Cardiac fibroblast (primary cell): ENCODE results near the gene DHRS2.

ENCODE experiments used
- DNase-seq, 2 donors: peaks; one replicate each; pipeline versions ENCODE4 v3.0.0 to v3.0.0-alpha.2; 2010; ENCODE audit warnings: low read depth in 2 of 2
- H3K4me3 ChIP-seq, 2 donors: replicated peaks in 1 of 2; 1 replicate in 1 of 2; 2 replicates in 1 of 2; pipeline ENCODE4 v1.5.1; 2011; ENCODE audit warnings: low read depth in 2 of 2, low read length in 2 of 2, mild to moderate bottlenecking in 2 of 2, moderate library complexity in 1 of 2
- TF ChIP-seq, protein P1 (sequence below): IDR thresholded peaks from one replicate; pipeline ENCODE4 v1.5.1; 2011; ENCODE audit warnings: low read depth, mild to moderate bottlenecking, low read length, inconsistent platforms

DHRS2 gene

GRCh38 chr14:23620177-23620702 is 15.9 kb upstream of the DHRS2 start:
- no peak overlapping the region for H3K4me3 ChIP-seq
- DNase-seq, result no peak
- TF ChIP-seq, protein P1, sequence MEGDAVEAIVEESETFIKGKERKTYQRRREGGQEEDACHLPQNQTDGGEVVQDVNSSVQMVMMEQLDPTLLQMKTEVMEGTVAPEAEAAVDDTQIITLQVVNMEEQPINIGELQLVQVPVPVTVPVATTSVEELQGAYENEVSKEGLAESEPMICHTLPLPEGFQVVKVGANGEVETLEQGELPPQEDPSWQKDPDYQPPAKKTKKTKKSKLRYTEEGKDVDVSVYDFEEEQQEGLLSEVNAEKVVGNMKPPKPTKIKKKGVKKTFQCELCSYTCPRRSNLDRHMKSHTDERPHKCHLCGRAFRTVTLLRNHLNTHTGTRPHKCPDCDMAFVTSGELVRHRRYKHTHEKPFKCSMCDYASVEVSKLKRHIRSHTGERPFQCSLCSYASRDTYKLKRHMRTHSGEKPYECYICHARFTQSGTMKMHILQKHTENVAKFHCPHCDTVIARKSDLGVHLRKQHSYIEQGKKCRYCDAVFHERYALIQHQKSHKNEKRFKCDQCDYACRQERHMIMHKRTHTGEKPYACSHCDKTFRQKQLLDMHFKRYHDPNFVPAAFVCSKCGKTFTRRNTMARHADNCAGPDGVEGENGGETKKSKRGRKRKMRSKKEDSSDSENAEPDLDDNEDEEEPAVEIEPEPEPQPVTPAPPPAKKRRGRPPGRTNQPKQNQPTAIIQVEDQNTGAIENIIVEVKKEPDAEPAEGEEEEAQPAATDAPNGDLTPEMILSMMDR, result no peak

DNA sequence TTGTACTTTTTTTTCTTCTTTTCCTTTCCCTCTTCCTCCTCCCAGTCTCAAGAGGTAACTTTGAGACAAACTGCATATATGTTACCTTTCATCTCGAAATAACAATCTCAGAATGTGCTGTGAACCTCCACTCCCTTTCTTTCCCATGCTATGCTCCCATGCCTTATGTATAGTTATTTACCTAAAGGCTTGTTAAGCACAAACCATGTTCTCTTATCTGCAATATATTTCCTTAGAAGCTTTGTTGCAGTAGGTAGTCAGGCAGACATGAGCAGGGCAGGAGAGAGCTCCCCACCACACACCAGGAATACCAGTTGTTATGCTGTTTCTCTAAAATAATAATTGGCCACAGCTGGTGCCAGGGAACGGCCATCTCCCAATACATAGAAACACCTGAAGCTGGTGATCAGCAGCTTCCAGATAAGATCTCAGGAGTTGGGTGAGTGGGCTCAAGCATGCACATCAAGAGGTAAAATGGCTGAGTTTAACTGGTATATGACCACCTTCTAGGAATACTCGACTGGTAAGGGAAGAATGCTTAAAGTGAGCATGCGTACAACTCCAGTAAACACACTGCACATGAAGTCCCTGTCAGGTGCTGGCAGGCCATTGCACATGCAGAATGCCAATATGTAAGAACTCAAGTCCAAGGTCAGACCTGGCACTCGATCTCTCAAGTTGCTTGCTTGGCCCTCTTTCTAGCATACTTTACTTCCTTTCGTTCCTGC is 14.8 kb upstream of the DHRS2 start:
- DNase-seq, result no peak
- no peak overlapping the region for H3K4me3 ChIP-seq
- TF ChIP-seq, protein P1, result no peak

DNA sequence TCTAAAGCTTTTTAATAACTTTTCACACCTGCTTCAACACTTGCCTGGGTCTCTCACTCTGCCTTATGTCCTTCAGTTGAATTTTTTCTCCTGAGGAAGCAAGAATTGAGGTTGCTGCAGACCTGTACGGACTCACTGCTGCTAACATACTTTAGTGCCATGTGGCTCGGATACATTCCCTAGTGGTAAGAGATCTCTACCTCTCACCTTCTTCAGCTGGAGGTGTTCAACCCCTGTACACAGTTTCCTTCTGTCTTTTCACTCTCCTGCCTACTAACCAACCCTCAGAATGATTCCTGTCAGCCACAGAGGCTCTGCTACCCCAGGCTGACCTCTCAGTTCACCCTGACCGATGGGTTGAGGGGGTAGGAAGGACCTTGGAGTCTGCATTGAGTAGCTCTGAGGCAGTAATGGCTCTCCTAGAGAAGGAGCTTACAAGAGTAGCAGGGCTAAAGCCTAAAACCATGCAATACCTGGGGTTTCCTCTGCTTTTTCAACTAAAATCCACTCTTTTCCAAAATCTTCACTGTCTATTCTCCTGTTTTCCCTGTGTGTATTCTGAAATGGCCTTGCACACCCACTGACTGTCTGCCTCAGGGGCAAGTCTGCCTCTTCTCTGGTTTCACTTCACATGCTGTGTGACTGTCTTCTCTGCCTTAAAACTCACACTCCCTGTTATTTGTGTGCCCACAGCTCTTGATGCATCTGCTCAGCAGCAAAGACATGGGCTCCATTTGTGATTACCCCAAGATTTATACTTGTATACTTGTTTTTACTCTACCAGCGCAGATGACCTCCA is 14.0 kb upstream of the DHRS2 start:
- H3K4me3 ChIP-seq, result no peak overlapping the region
- TF ChIP-seq, protein P1, result no peak
- DNase-seq, result no peak

- TF ChIP-seq, protein P1, result no peak
- no peak overlapping the region for H3K4me3 ChIP-seq
- DNase-seq, result no peak
Observed at GRCh38 chr14:23622990-23623389, 13.2 kb upstream of the DHRS2 start.

GRCh38 chr14:23623962-23624361 is 12.2 kb upstream of the DHRS2 start:
- DNase-seq, result no peak
- TF ChIP-seq, protein P1, result no peak
- H3K4me3 ChIP-seq, result no peak overlapping the region

DNA sequence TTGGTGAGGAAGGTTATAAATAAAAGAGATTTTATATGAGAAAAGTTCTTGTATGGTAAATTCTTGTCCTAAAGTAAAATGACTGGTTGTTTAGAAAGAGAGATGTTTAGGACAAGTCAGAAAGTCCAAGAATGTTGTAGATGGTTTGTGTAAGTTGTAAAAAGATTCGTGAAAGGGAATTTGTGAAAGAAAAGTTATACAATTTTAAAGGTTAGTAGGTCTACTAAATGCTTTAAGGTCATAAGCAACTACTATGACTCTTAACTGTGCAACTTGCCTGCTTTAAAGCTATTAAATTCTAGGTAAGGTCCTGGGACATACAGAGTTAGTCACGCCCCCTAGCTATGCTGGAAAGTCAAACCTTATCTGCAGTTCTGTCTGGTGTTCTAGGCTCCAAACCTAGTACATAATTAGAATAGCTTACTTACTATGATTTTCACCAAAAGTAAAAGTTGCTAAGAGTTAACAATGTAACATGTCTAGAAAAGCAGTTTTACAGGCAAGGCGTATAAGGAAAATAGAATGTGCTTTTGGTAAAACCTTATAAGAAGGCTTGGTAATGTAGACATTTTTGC is 11.2 kb upstream of the DHRS2 start:
- TF ChIP-seq, protein P1, result no peak
- no peak overlapping the region for H3K4me3 ChIP-seq
- no peak for DNase-seq
